ENCODE data around the gene SFRP2.

The SFRP2 gene

GRCh38 chr4:153735906-153736461 is 52.9 kb downstream of the SFRP2 start:
- TF ChIP-seq, protein P1, sequence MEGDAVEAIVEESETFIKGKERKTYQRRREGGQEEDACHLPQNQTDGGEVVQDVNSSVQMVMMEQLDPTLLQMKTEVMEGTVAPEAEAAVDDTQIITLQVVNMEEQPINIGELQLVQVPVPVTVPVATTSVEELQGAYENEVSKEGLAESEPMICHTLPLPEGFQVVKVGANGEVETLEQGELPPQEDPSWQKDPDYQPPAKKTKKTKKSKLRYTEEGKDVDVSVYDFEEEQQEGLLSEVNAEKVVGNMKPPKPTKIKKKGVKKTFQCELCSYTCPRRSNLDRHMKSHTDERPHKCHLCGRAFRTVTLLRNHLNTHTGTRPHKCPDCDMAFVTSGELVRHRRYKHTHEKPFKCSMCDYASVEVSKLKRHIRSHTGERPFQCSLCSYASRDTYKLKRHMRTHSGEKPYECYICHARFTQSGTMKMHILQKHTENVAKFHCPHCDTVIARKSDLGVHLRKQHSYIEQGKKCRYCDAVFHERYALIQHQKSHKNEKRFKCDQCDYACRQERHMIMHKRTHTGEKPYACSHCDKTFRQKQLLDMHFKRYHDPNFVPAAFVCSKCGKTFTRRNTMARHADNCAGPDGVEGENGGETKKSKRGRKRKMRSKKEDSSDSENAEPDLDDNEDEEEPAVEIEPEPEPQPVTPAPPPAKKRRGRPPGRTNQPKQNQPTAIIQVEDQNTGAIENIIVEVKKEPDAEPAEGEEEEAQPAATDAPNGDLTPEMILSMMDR (IDR thresholded peaks at IDR 0.05) = no peak
- H3K27ac ChIP-seq = no peak overlapping the region
- no peak for DNase-seq (ENCODE audit: low spot score)
- H3K4me3 ChIP-seq = no peak overlapping the region

GRCh38 chr4:153733751-153734448 is 55.0 kb downstream of the SFRP2 start:
- Histone ChIP-seq H3K27ac (no peak overlapping the region), H3K4me3 (no peak overlapping the region)
- TF ChIP-seq, protein P1 (IDR thresholded peaks at IDR 0.05) = no peak
- no peak for DNase-seq (ENCODE audit: low spot score)

DNA sequence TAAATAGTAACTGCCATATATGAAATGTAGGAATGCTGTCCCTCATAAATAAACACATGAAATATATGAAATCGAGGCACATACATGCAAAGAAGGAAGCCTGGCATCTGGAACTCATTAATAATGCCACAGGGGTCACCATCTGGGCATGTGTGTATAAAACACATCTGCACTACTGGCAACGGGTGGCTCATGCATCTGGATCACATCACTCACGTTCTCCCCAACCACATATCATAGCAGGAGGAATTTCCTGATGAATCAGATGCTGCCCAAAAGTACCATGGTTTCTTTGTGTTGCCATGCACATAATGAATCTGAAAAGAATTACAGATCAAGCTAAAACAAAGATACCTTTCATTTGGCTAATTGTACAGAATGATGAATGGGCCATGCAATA is 57.6 kb downstream of the SFRP2 start:
- Histone ChIP-seq H3K27ac (no peak overlapping the region), H3K4me3 (no peak overlapping the region)
- TF ChIP-seq, protein P1 (IDR thresholded peaks at IDR 0.05) = no peak
- no peak for DNase-seq (ENCODE audit: low spot score)

All from coronary artery (tissue), 2 donors.